ENCODE measurements around the gene PCDHGA8. TPM values are rescaled to one million over a fixed set of nuclear protein-coding genes. Genes with fewer than 3 reads are reported as not detected.

Gene PCDHGA8
- total RNA-seq, 6 donors from 2014 or later: 0.66 to 8.4 (median 1.6) TPM

DNA sequence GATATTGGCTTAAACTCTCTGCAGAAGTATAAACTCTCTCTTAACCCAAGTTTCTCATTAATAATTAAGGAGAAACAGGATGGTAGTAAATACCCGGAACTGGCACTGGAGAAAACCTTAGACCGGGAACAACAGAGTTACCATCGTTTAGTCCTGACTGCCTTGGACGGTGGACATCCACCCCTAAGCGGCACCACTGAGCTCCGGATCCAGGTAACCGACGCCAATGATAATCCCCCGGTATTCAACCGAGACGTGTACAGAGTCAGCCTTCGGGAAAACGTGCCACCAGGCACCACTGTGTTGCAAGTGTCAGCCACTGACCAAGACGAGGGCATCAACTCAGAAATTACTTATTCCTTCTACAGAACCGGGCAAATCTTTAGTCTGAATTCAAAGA is 6.2 kb downstream of the PCDHGA8 start:
- DNase-seq (no peak), ATAC-seq (ENCODE audit: low FRiP score in 2 of 2) (no peak)
- no peak overlapping the region for H3K27ac ChIP-seq
- H3K4me3 ChIP-seq: no peak overlapping the region
- TF ChIP-seq POLR2AphosphoS5 (IDR thresholded peaks at IDR 0.05): no peak
- no peak for TF ChIP-seq POLR2A (IDR thresholded peaks at IDR 0.05)
- no peak for TF ChIP-seq EP300 (IDR thresholded peaks at IDR 0.05)
- TF ChIP-seq, protein P1, sequence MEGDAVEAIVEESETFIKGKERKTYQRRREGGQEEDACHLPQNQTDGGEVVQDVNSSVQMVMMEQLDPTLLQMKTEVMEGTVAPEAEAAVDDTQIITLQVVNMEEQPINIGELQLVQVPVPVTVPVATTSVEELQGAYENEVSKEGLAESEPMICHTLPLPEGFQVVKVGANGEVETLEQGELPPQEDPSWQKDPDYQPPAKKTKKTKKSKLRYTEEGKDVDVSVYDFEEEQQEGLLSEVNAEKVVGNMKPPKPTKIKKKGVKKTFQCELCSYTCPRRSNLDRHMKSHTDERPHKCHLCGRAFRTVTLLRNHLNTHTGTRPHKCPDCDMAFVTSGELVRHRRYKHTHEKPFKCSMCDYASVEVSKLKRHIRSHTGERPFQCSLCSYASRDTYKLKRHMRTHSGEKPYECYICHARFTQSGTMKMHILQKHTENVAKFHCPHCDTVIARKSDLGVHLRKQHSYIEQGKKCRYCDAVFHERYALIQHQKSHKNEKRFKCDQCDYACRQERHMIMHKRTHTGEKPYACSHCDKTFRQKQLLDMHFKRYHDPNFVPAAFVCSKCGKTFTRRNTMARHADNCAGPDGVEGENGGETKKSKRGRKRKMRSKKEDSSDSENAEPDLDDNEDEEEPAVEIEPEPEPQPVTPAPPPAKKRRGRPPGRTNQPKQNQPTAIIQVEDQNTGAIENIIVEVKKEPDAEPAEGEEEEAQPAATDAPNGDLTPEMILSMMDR (IDR thresholded peaks at IDR 0.05): no peak
- 33 to 37% methylated on average over 8 to 15 of the region's 15 CpGs for WGBS, 2 donors
- H3K9me3 ChIP-seq: peaks cover 42 to 83% (median 76%) of the 10 kb centered on the region in 4 donors
- H3K4me1 ChIP-seq: no peaks in the 10 kb centered on the region
- H3K27me3 ChIP-seq: no peaks in the 10 kb centered on the region
- H3K36me3 ChIP-seq: no peaks in the 10 kb centered on the region

DNA sequence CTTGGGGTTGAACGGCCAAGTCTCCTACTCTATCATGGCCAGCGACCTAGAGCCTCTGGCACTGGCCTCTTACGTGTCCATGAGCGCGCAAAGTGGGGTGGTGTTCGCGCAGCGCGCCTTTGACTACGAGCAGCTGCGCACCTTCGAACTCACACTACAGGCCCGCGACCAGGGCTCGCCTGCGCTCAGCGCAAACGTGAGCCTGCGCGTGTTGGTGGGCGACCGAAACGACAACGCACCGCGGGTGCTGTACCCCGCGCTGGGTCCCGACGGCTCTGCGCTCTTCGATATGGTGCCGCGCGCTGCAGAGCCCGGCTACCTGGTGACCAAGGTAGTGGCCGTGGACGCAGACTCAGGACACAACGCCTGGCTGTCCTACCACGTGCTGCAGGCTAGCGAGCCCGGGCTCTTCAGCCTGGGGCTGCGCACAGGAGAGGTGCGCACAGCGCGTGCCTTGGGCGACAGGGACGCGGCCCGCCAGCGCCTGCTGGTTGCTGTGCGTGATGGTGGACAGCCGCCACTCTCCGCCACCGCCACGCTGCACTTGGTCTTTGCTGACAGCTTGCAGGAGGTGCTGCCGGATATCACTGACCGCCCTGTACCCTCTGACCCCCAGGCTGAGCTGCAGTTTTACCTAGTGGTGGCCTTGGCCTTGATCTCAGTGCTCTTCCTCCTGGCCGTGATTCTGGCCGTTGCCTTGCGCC is 7.3 kb downstream of the PCDHGA8 start:
- ATAC-seq (ENCODE audit: low FRiP score in 2 of 2) (no peak), DNase-seq (no peak)
- H3K4me1 ChIP-seq: no peaks in the 10 kb centered on the region
- TF ChIP-seq POLR2AphosphoS5 (IDR thresholded peaks at IDR 0.05) (no peak), POLR2A (IDR thresholded peaks at IDR 0.05) (no peak), EP300 (IDR thresholded peaks at IDR 0.05) (no peak)
- TF ChIP-seq, protein P1 (IDR thresholded peaks at IDR 0.05): no peak
- no peaks in the 10 kb centered on the region for H3K27me3 ChIP-seq
- H3K36me3 ChIP-seq: no peaks in the 10 kb centered on the region
- no peak overlapping the region for H3K27ac ChIP-seq
- WGBS, 2 donors: 30 to 41% methylated on average over 4 to 49 of the region's 61 CpGs
- no peak overlapping the region for H3K4me3 ChIP-seq
- H3K9me3 ChIP-seq: peaks cover 41 to 84% (median 77%) of the 10 kb centered on the region in 4 donors

DNA sequence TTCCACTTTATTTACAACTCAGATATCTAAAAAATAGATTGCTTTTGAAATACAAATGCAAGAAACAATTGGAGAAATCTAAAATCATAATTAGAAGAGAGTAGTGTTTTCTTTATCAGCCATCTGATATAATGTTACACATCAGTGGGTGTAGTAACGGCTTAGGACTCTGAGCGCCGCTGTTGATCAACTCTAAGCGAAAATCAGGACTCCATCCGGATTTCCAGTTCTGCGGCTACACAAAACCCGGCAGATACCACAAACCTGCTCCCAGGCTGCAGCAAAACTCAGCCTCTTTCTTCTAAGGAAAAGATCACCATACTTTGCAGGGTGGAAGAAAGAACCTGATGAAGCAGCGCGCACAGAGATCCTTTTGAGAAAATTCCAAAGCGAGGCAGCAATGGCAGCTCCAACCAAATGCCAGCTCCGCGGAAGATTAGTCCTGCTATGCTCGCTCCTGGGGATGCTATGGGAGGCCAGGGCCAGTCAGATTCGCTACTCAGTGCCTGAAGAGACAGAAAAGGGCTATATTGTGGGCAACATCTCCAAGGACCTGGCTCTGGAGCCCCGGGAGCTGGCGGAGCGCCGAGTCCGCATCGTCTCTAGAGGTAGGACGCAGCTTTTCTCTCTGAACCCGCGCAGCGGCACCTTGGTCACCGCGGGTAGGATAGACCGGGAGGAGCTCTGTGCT is 10.3 kb downstream of the PCDHGA8 start, which contains the start of gene PCDHGA9:
PCDHGA9 (plus strand) TSS at position 226 of the 691 bp plus-strand sequence; CDS start at position 401, 175 bp downstream.
- no peaks in the 10 kb centered on the region for H3K4me1 ChIP-seq
- DNase-seq: peak in 1 of 2 donors; percentile 77
- H3K36me3 ChIP-seq: no peaks in the 10 kb centered on the region
- H3K9me3 ChIP-seq: peaks cover 45 to 84% (median 81%) of the 10 kb centered on the region in 4 donors
- 20 to 22% methylated on average over 27 of the region's 27 CpGs for WGBS, 2 donors
- ATAC-seq (ENCODE audit: low FRiP score in 2 of 2): no peak
- no peaks in the 10 kb centered on the region for H3K27me3 ChIP-seq
- TF ChIP-seq POLR2AphosphoS5 (IDR thresholded peaks at IDR 0.05) (no peak), POLR2A (IDR thresholded peaks at IDR 0.05) (no peak), EP300 (IDR thresholded peaks at IDR 0.05) (no peak)
- TF ChIP-seq, protein P1 (IDR thresholded peaks at IDR 0.05): peak in 1 of 6 experiments; percentile 40
- no peak within 1 kb of the TSS for H3K27ac ChIP-seq
- H3K4me3 ChIP-seq: peak within 1 kb of the TSS in 2 of 4 donors; percentile 11 to 31

DNA sequence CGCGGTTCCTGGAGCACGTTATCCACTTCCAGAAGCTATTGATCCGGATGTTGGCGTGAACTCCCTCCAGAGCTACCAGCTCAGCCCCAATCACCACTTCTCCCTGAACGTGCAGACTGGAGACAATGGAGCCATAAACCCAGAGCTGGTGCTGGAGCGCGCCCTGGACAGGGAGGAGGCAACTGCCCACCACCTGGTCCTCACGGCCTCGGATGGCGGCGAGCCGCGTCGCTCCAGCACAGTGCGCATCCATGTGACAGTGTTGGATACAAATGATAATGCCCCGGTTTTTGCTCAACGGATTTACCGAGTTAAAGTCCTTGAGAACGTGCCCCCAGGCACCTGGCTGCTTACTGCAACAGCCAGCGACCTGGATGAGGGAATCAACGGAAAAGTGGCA is 11.0 kb downstream of the PCDHGA8 start:
- DNase-seq (peak in 1 of 2 donors; percentile 77), ATAC-seq (ENCODE audit: low FRiP score in 2 of 2) (no peak)
- no peak overlapping the region for H3K27ac ChIP-seq
- no peaks in the 10 kb centered on the region for H3K4me1 ChIP-seq
- 33 to 34% methylated on average over 22 of the region's 22 CpGs for WGBS, 2 donors
- H3K9me3 ChIP-seq: peaks cover 45 to 86% (median 84%) of the 10 kb centered on the region in 4 donors
- no peaks in the 10 kb centered on the region for H3K27me3 ChIP-seq
- TF ChIP-seq, protein P1 (IDR thresholded peaks at IDR 0.05): no peak
- TF ChIP-seq POLR2A (IDR thresholded peaks at IDR 0.05): no peak
- H3K36me3 ChIP-seq: no peaks in the 10 kb centered on the region
- peak overlapping the region in 1 of 4 donors; percentile 11 for H3K4me3 ChIP-seq

Measured in upper lobe of left lung (tissue), 6 donors.